IgD-negative memory B cell (primary cell): ENCODE data around the gene ABCC3. TPM values are rescaled to one million over a fixed set of nuclear protein-coding genes. Genes with fewer than 3 reads are reported as not detected.

ENCODE experiments used
- H3K27ac Mint-ChIP-seq, 3 donors: one replicate each; pipeline ENCODE4 v1.8.0; 2020 to 2022; ENCODE audit warnings: mild to moderate bottlenecking in 3 of 3, mixed read lengths in 3 of 3, moderate library complexity in 1 of 3
- H3K27me3 Mint-ChIP-seq: one replicate; pipeline ENCODE4 v1.8.0; 2021; ENCODE audit warnings: mixed read lengths
- H3K36me3 Mint-ChIP-seq: one replicate; pipeline ENCODE4 v1.8.0; 2020; ENCODE audit warnings: mild to moderate bottlenecking, mixed read lengths
- H3K4me1 Mint-ChIP-seq, 3 donors: one replicate each; pipeline ENCODE4 v1.8.0; 2020 to 2022; ENCODE audit warnings: mixed read lengths in 3 of 3, mild to moderate bottlenecking in 1 of 3
- H3K4me3 Mint-ChIP-seq, 4 donors: one replicate each; pipeline ENCODE4 v1.8.0; 2020 to 2022; ENCODE audit warnings: mild to moderate bottlenecking in 4 of 4, mixed read lengths in 4 of 4, moderate library complexity in 3 of 4
- H3K9me3 Mint-ChIP-seq, 3 donors: one replicate each; pipeline ENCODE4 v1.8.0; 2020 to 2021; ENCODE audit warnings: mixed read lengths in 3 of 3, mild to moderate bottlenecking in 1 of 3
- polyA plus RNA-seq: library from polyadenylated mRNA; unstranded; fragments of 300-500 nt; fragmentation: Illumina TruSeq; gene quantifications from one replicate; pipeline ENCODE4 v1.2.3, GENCODE V29; 2021

Gene ABCC3
- polyA plus RNA-seq, 1 donor from 2014 or later: 0.91 TPM

- Mint-ChIP-seq H3K9me3 (no peaks in the 10 kb centered on the region), H3K36me3 (peaks cover 2% of the 10 kb centered on the region), H3K4me1 (peaks cover 11 to 25% (median 24%) of the 10 kb centered on the region in 3 donors), H3K27ac (no peak overlapping the region), H3K27me3 (no peaks in the 10 kb centered on the region), H3K4me3 (no peak overlapping the region)
These were observed 102.5 kb downstream of the ABCC3 start for GRCh38 chr17:50737118-50737698.

- H3K36me3 Mint-ChIP-seq: peaks cover 2% of the 10 kb centered on the region
These were observed 104.4 kb downstream of the ABCC3 start for GRCh38 chr17:50739098-50739497.

More at GRCh38 chr17:50739098-50739497, 104.4 kb downstream of the ABCC3 start:
- Mint-ChIP-seq H3K4me3 (no peak overlapping the region), H3K4me1 (peaks cover 9 to 25% (median 17%) of the 10 kb centered on the region in 3 donors), H3K27me3 (no peaks in the 10 kb centered on the region), H3K9me3 (no peaks in the 10 kb centered on the region), H3K27ac (peak overlapping the region in 1 of 3 donors; percentile 14)

Other genes with a start within 250 kb of the ABCC3 start
- gene LRRC59, start 237.4 kb upstream of the ABCC3 start, polyA plus RNA-seq: 22.6 TPM
- 28.6 TPM for gene ACSF2, start 208.7 kb upstream of the ABCC3 start, polyA plus RNA-seq
- 41.9 TPM for gene CHAD, start 166.0 kb upstream of the ABCC3 start, polyA plus RNA-seq
- gene RSAD1, start 156.0 kb upstream of the ABCC3 start, polyA plus RNA-seq: 54.4 TPM
- 1.3 TPM for gene MYCBPAP, start 126.4 kb upstream of the ABCC3 start, polyA plus RNA-seq
- not detected for gene EPN3, start 102.1 kb upstream of the ABCC3 start, polyA plus RNA-seq
- 12.8 TPM for gene SPATA20, start 87.7 kb upstream of the ABCC3 start, polyA plus RNA-seq
- not detected for gene CACNA1G, start 74.2 kb upstream of the ABCC3 start, polyA plus RNA-seq
- gene ANKRD40, start 73.0 kb downstream of the ABCC3 start, polyA plus RNA-seq: 4.5 TPM
- gene LUC7L3, start 84.7 kb downstream of the ABCC3 start, polyA plus RNA-seq: 65.5 TPM
- gene ANKRD40CL, start 132.6 kb downstream of the ABCC3 start, polyA plus RNA-seq: not detected
- gene WFIKKN2, start 200.7 kb downstream of the ABCC3 start, polyA plus RNA-seq: not detected
- 8.2 TPM for gene TOB1, start 231.5 kb downstream of the ABCC3 start, polyA plus RNA-seq